Fibroblast of skin of scalp (primary cell): ENCODE data around the gene VCY1B. TPM values are rescaled to one million over a fixed set of nuclear protein-coding genes. Genes with fewer than 3 reads are reported as not detected.
"Not testable (repeated sequence)": the region's sequence is repeated elsewhere in the genome, so short reads cannot be mapped to it uniquely, and the experiment has no call there.

Experiments
- DNase-seq: peaks from one replicate; pipeline ENCODE4 v3.0.0-alpha.2; 2013
- polyA plus RNA-seq, 2 experiments: library from polyadenylated mRNA; unstranded; fragments of 120-200 nt; gene quantifications; one replicate each; pipeline ENCODE4 v1.2.1, GENCODE V29; 2013; ENCODE audit not compliant: insufficient read length in 2 of 2

VCY1B gene
- not detected for polyA plus RNA-seq (2013, experiment 1 of 2; ENCODE audit: insufficient read length)
- not detected for polyA plus RNA-seq (2013, experiment 2 of 2; ENCODE audit: insufficient read length)

GRCh38 chrY:14055927-14056326 is at the start of gene VCY1B:
Gene VCY1B (plus strand): TSS chrY:14056227. CDS start chrY:14056290, 63 bp downstream.
- not testable (repeated sequence) for DNase-seq

- not testable (repeated sequence) for DNase-seq
Measured at GRCh38 chrY:14011916-14012315, 44.1 kb upstream of the VCY1B start.

GRCh38 chrY:14030395-14030794 is 25.6 kb upstream of the VCY1B start:
- DNase-seq: not testable (repeated sequence)

GRCh38 chrY:14085877-14086276 is 29.9 kb downstream of the VCY1B start:
- no peak for DNase-seq
